ENCODE measurements around the gene TMEM181. TPM values are rescaled to one million over a fixed set of nuclear protein-coding genes. Genes with fewer than 3 reads are reported as not detected.
"Not testable (repeated sequence)": the region's sequence is repeated elsewhere in the genome, so short reads cannot be mapped to it uniquely, and the experiment has no call there.

Gene TMEM181
- total RNA-seq, 1 donor from 2014 or later = 28.4 TPM

- ATAC-seq (no peak), DNase-seq (no peak)
- H3K27me3 ChIP-seq (ENCODE audit: low read depth) = no peaks in the 10 kb centered on the region
- no peak overlapping the region for H3K4me3 ChIP-seq
- H3K9me3 ChIP-seq = no peaks in the 10 kb centered on the region
- H3K27ac ChIP-seq = no peak overlapping the region
- TF ChIP-seq CTCF (IDR thresholded peaks at IDR 0.05) = no peak
- peaks cover 92% of the 10 kb centered on the region for H3K36me3 ChIP-seq
- intact Hi-C loops (cut with DNase I) = no loop called here
- H3K4me1 ChIP-seq = peaks cover 21% of the 10 kb centered on the region
Observed at GRCh38 chr6:158629367-158630221, 69.7 kb downstream of the TMEM181 start.

GRCh38 chr6:158630938-158631616 lies 71.2 kb downstream of the TMEM181 start:
- Histone ChIP-seq H3K9me3 (no peaks in the 10 kb centered on the region), H3K4me3 (no peak overlapping the region), H3K27me3 (ENCODE audit: low read depth) (no peaks in the 10 kb centered on the region), H3K4me1 (peaks cover 21% of the 10 kb centered on the region), H3K27ac (peak overlapping the region; percentile 61), H3K36me3 (peaks cover 90% of the 10 kb centered on the region)
- TF ChIP-seq CTCF (IDR thresholded peaks at IDR 0.05) = no peak
- intact Hi-C loops (cut with DNase I) = no loop called here
- DNase-seq (peak; percentile 63), ATAC-seq (peak; percentile 42 to 47)

DNA sequence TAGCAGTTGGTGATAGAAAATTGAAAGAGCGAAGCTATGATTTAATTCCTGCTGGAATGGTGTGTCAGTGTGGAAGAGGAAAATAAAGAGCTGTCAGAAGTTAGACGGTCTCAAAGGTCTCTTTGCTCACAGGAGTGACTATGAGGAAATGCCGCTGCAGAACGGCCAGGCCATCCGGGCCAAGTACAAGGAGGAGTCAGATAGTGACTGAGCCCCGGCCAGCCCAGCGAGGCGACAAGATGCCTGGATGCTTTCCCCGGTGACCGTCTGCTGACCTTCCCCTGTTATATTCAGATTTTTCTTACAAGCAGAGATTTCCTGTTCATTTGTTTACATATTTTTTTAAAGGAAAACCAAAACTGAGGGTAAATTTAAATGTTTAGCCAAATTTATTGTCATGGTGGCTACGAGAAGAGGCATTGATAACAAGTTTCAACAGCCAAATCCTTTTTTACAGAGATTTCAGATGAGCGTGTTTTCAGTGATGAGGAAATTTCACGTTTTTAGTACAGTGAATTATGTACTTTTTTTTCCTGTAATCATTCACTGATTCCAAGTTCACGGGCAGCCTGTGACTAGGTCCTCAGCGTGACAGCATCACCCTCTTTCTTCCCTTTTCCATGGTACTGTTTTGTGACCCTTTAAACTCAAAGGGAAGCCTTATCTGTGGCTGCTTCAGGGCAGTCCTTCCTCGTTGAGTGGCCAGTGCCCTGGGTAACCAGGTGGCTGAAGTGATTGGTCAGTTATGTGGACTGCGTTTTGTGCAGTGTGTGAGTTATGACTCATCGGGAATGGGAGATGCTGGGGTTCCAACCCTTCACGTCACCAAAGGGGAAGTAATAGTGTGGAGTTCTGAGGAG lies 72.0 kb downstream of the TMEM181 start:
- H3K36me3 ChIP-seq = peaks cover 90% of the 10 kb centered on the region
- peak overlapping the region; percentile 61 for H3K27ac ChIP-seq
- DNase-seq (no peak), ATAC-seq (peak; percentile 85 to 88)
- H3K27me3 ChIP-seq (ENCODE audit: low read depth) = no peaks in the 10 kb centered on the region
- H3K9me3 ChIP-seq = no peaks in the 10 kb centered on the region
- H3K4me3 ChIP-seq = no peak overlapping the region
- intact Hi-C loops (cut with DNase I) = no loop called here
- H3K4me1 ChIP-seq = peaks cover 21% of the 10 kb centered on the region
- no peak for TF ChIP-seq CTCF (IDR thresholded peaks at IDR 0.05)

DNA sequence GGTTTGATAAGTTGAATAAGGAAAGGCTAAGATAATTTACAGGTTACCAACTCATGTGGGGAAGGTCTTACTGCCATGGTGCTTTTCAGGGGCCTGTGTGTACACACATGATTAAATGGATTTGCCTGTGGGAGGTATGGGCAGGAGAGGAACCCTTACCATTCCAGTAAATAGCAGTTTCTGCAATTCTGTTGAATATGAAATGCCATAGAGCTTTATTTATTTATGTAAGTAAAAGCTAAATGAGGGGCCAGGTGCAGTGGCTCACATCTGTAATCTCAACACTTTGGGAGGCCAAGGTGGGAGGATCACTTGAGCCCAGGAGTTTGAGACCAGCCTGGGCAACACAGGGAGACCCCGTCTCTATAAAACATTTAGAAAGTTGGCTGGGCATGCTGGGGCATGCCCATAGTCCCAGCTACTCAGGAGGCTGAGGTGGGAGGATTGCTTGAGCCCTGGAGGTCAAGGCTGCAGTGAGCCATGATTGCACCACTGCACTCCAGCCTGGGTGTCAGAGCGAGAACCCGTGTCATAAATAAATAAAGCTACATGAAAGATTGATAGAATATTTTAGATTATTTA lies 72.7 kb downstream of the TMEM181 start:
- H3K9me3 ChIP-seq; H3K27me3 ChIP-seq (ENCODE audit: low read depth); intact Hi-C loops (cut with DNase I); ATAC-seq; H3K4me3 ChIP-seq; DNase-seq: not testable (repeated sequence)
- peaks cover 90% of the 10 kb centered on the region for H3K36me3 ChIP-seq
- peaks cover 21% of the 10 kb centered on the region for H3K4me1 ChIP-seq
- H3K27ac ChIP-seq = peak overlapping the region; percentile 61

GRCh38 chr6:158633127-158633526 lies 73.2 kb downstream of the TMEM181 start:
- H3K4me3 ChIP-seq = no peak overlapping the region
- TF ChIP-seq CTCF (IDR thresholded peaks at IDR 0.05) = no peak
- H3K9me3 ChIP-seq = no peaks in the 10 kb centered on the region
- DNase-seq = no peak
- peaks cover 85% of the 10 kb centered on the region for H3K36me3 ChIP-seq
- H3K27ac ChIP-seq = peak overlapping the region; percentile 61
- intact Hi-C loops (cut with DNase I) = no loop called here
- peaks cover 21% of the 10 kb centered on the region for H3K4me1 ChIP-seq
- H3K27me3 ChIP-seq (ENCODE audit: low read depth) = no peaks in the 10 kb centered on the region
- ATAC-seq = no peak

Data from lower lobe of right lung (tissue), 2 donors.